HEK293T (cell line): ENCODE measurements around the gene CHADL.

ENCODE experiments used
- CTCF ChIA-PET: fragments of 350-600 bp; formaldehyde crosslinking; extraction: SDS; loops from one replicate; lab custom pipeline; 2021; ENCODE audit warnings: antibody characterized with exemption, inconsistent platforms; lab: Yijun Ruan, JAX
- POLR2A ChIA-PET: fragments of 350-600 bp; formaldehyde crosslinking; extraction: SDS; loops from one replicate; lab custom pipeline; 2020; ENCODE audit warnings: antibody characterized with exemption, inconsistent platforms; lab: Yijun Ruan, JAX
- DNase-seq: peaks from one replicate; pipeline ENCODE4 v3.0.0; 2012; ENCODE audit warnings: mixed read lengths; ENCODE audit errors: extremely low spot score
- ARNT ChIP-seq: fragments of 450-650 bp; IDR thresholded peaks from 2 replicates; pipeline ENCODE4 v1.6.1; 2017; ENCODE audit warnings: mild to moderate bottlenecking
- BHLHE40 ChIP-seq: fragments of 450-650 bp; IDR thresholded peaks from 2 replicates; pipeline ENCODE4 v1.6.1; 2016; ENCODE audit warnings: mild to moderate bottlenecking, moderate library complexity, borderline replicate concordance
- CTBP1 ChIP-seq: fragments of 450-650 bp; IDR thresholded peaks from 2 replicates; pipeline ENCODE4 v1.6.1; 2016; ENCODE audit warnings: borderline replicate concordance
- ELF4 ChIP-seq: fragments of 450-650 bp; IDR thresholded peaks from 2 replicates; pipeline ENCODE4 v1.6.1; 2017; ENCODE audit warnings: antibody characterized with exemption
- FOXA1 ChIP-seq: fragments of 450-650 bp; IDR thresholded peaks from 2 replicates; pipeline ENCODE4 v1.6.1; 2016; ENCODE audit warnings: mild to moderate bottlenecking
- FOXK2 ChIP-seq: fragments of 450-650 bp; IDR thresholded peaks from 2 replicates; pipeline ENCODE4 v1.6.1; 2016; ENCODE audit warnings: mild to moderate bottlenecking
- FOXM1 ChIP-seq: fragments of 450-650 bp; IDR thresholded peaks from 2 replicates; pipeline ENCODE4 v1.6.1; 2017; ENCODE audit warnings: mild to moderate bottlenecking, borderline replicate concordance
- HDGF ChIP-seq: fragments of 450-650 bp; IDR thresholded peaks from 2 replicates; pipeline ENCODE4 v1.6.1; 2017; ENCODE audit warnings: antibody characterized with exemption, borderline replicate concordance
- L3MBTL2 ChIP-seq: fragments of 450-650 bp; conservative IDR thresholded peaks from 2 replicates; pipeline ENCODE4 v1.6.1; 2016; ENCODE audit warnings: mild to moderate bottlenecking
- LEF1 ChIP-seq: fragments of 450-650 bp; IDR thresholded peaks from 2 replicates; pipeline ENCODE4 v1.6.1; 2017; ENCODE audit warnings: mild to moderate bottlenecking, borderline replicate concordance
- NFRKB ChIP-seq: fragments of 450-650 bp; IDR thresholded peaks from 2 replicates; pipeline ENCODE4 v1.6.1; 2016; ENCODE audit warnings: mild to moderate bottlenecking, moderate library complexity
- SP1 ChIP-seq: fragments of 450-650 bp; IDR thresholded peaks from 2 replicates; pipeline ENCODE4 v1.6.1; 2017
- SUZ12 ChIP-seq: fragments of 450-650 bp; IDR thresholded peaks from 2 replicates; pipeline ENCODE4 v1.6.1; 2016; ENCODE audit warnings: mild to moderate bottlenecking
- TARDBP ChIP-seq: fragments of 450-650 bp; IDR thresholded peaks from 2 replicates; pipeline ENCODE4 v1.6.1; 2016
- ZNF384 ChIP-seq: fragments of 450-650 bp; IDR thresholded peaks from 2 replicates; pipeline ENCODE4 v1.6.1; 2016
- TF ChIP-seq, protein P1 (sequence below): fragments of 450-650 bp; IDR thresholded peaks from 2 replicates; pipeline ENCODE4 v1.6.1; 2016

The CHADL gene

DNA sequence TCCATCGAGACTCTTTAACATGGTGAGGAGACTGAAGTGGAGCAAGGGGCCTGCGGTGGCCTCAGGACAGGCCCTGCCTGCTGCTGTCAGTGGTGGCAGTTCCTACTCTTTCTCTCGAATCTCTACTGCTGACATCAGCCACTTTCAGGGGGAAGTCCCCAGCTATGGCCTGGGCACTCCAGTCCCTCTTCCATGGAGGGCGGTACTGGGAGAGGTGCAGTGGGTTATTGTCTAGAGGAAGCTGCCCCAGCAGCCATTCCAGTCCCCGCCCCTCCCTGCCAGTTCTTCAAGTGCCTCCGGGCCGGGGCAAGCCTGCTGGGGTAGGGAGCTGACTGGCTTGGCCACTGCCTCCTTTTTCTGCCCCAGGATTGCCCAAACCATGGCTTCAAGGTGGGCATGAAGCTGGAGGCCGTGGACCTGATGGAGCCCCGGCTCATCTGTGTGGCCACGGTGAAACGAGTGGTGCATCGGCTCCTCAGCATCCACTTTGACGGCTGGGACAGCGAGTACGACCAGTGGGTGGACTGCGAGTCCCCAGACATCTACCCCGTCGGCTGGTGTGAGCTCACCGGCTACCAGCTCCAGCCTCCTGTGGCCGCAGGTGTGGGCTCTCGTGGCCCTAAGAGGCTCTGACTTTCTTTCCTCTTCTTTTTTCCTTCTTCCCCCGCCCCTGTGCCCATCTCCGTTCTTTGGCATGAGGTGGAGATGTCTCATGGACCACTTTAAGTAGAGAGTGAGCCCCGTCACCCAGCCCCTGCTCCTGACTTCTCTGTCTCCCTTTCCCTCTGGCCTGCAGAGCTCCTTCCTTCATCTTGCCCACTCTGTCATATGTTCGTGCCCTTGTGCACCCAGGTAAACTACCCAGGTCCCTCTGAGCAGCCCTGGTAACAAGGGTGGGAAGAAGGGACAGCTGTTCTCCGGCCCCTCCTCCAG, 13.7 kb downstream of the CHADL start:
- CTCF ChIA-PET = interaction anchor here (0.6 kb wide), 1 partner anchor 115 kb away, joined by 3 read pairs; no protein-coding TSS in a partner anchor
- DNase-seq = no peak
- POLR2A ChIA-PET = no interaction called here
- TF ChIP-seq NFRKB (no peak), HDGF (no peak), CTBP1 (no peak), SP1 (no peak), FOXK2 (no peak), FOXM1 (no peak), L3MBTL2 (no peak), BHLHE40 (no peak), TARDBP (no peak), SUZ12 (no peak), ARNT (no peak), ELF4 (no peak), ZNF384 (no peak), FOXA1 (no peak), LEF1 (no peak)
- TF ChIP-seq, protein P1, sequence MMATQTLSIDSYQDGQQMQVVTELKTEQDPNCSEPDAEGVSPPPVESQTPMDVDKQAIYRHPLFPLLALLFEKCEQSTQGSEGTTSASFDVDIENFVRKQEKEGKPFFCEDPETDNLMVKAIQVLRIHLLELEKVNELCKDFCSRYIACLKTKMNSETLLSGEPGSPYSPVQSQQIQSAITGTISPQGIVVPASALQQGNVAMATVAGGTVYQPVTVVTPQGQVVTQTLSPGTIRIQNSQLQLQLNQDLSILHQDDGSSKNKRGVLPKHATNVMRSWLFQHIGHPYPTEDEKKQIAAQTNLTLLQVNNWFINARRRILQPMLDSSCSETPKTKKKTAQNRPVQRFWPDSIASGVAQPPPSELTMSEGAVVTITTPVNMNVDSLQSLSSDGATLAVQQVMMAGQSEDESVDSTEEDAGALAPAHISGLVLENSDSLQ = no peak

DNA sequence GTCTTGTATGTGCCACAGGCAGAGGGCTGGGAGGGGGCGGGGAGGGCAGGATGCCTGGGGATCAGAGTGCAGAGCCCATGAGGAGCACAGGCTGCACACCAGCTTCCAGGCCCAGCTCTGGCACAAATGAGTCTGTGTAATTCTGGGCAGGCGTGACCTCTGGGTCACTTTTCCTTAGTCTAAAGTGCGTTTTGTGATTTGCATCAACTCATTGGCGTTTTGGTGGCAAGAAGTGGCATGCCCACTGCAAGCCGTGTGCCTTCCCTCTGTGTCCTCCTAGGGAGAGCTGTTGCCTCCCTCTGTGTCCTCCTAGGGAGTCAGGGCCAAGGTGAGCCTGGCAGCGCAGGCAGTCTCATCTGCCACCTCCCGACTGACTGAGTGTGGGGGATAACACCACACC, 17.2 kb downstream of the CHADL start:
- POLR2A ChIA-PET = no interaction called here

DNA sequence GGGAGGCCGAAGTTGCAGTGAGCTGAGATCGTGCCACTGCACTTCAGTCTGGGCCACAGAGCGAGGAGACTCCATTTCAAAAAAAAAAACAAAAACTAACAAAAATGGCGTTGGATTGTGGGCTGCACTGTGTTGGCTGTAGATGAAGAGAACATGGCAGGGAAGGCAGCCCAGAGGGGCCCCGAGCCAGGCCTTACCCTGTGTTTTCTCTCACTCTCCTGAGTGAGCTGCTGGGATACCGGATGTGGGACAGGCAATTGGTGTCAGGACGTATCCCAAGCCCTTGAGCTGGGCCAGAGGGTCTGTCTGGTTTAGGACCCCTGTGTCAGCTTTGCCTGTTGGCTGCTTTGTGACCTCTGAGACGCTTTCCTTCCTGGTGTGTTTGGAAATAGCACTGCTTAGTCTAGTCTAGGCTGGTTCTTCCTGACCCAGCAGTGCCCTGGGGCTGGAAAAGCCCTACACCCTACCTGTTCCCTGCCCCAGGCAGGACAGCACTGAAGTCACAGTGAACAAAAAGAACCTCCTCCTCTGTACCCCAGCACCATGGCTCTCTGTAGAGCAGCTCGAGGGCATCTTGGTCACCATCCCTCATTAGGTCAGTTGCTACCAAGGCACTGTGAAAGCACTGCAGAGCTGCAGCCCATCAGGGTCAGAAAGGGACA, 17.8 kb downstream of the CHADL start:
- ChIA-PET CTCF (no interaction called here), POLR2A (no interaction called here)
- no peak for DNase-seq
- TF ChIP-seq HDGF = no peak
- TF ChIP-seq ELF4 = no peak

More for the DNA sequence above, 17.2 kb downstream of the CHADL start:
- CTCF ChIA-PET = no interaction called here
- TF ChIP-seq ELF4 = no peak
- TF ChIP-seq L3MBTL2 = no peak
- TF ChIP-seq HDGF = no peak
- TF ChIP-seq TARDBP = no peak
- TF ChIP-seq CTBP1 = no peak
- no peak for TF ChIP-seq LEF1
- no peak for TF ChIP-seq BHLHE40
- TF ChIP-seq SUZ12 = no peak
- TF ChIP-seq, protein P1 = no peak
- no peak for TF ChIP-seq ZNF384
- no peak for TF ChIP-seq SP1
- no peak for TF ChIP-seq FOXK2
- no peak for TF ChIP-seq NFRKB
- TF ChIP-seq FOXA1 = no peak
- DNase-seq = no peak

DNA sequence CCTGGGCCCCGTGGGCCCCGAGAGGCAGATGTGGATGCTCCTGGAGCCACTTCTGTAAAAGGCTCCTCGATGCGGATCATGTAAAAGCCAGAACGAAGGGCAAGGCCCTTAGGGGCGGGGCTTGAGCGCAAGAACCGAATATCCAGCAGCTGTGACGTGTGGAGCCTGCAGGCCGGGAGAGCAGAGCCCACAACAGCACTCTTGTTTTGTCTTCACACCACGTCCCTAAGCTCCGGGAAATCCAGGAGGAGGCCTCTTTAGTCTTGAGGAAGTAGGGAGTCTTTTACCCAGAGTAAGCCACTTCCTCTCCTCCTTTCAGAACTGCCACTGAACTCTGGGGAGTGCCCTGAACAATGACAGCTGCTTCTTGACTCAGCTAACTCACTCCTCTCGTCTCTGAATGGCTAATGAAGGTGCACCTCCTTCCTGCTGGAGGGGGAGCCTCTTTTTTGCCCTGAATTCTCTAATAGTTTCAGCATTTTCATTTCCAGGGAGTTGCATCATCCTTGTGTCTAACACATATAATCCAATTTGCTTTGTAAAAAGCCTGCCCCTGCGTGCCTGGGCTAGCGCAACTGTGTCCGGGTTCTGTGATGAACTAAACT, 23.1 kb downstream of the CHADL start:
- POLR2A ChIA-PET = interaction anchor here (0.8 to 1.4 kb wide), 2 partner anchors 26 to 163 kb away, joined by 3 read pairs; no protein-coding TSS in a partner anchor
- DNase-seq = no peak
- no peak for TF ChIP-seq FOXM1
- no peak for TF ChIP-seq SUZ12
- no peak for TF ChIP-seq ELF4
- TF ChIP-seq ZNF384 = no peak
- no peak for TF ChIP-seq HDGF
- no peak for TF ChIP-seq SP1
- no peak for TF ChIP-seq CTBP1
- no peak for TF ChIP-seq FOXA1
- TF ChIP-seq LEF1 = no peak
- TF ChIP-seq TARDBP = no peak
- no peak for TF ChIP-seq FOXK2
- TF ChIP-seq, protein P1 = no peak
- TF ChIP-seq NFRKB = no peak
- TF ChIP-seq L3MBTL2 = no peak
- TF ChIP-seq BHLHE40 = no peak
- no peak for TF ChIP-seq ARNT
- CTCF ChIA-PET = no interaction called here

DNA sequence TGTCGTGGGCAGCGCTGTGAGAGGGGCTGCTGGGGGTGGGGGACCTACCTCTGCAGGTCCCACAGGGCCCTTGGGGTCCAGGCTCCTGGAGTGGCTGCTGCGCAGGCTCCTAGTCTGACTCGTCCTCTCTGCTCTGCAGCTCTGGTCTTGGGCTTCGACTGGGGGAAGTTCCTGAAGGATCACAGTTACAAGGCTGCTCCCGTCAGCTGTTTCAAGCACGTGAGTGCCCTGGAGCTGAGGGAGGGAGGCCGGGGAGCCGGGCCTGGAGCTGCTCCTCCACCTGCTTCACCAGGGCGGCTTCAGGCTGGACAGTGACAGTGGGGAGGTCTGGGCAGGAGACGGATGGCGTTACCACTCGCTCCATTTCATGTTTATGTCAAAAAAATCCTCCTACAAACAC, 23.7 kb downstream of the CHADL start:
- no peak for DNase-seq
- TF ChIP-seq CTBP1 = no peak
- no peak for TF ChIP-seq TARDBP
- no peak for TF ChIP-seq FOXA1
- TF ChIP-seq NFRKB = no peak
- TF ChIP-seq FOXM1 = no peak
- no peak for TF ChIP-seq HDGF
- TF ChIP-seq L3MBTL2 = no peak
- TF ChIP-seq ELF4 = no peak
- no peak for TF ChIP-seq FOXK2
- no peak for TF ChIP-seq BHLHE40
- TF ChIP-seq SP1 = no peak
- TF ChIP-seq LEF1 = no peak
- no peak for TF ChIP-seq ARNT
- TF ChIP-seq, protein P1 = no peak
- TF ChIP-seq SUZ12 = no peak
- no peak for TF ChIP-seq ZNF384
- ChIA-PET CTCF (no interaction called here), POLR2A (interaction anchor here (1.4 kb wide), 1 partner anchor 27 kb away, joined by 3 read pairs; no protein-coding TSS in a partner anchor)
